Measurements from ENCODE around the gene ZNF587.

- TF ChIP-seq GATA2 (IDR thresholded peaks at IDR 0.05; ENCODE audit: low read depth, low read length) (no peak), GATA3 (IDR thresholded peaks at IDR 0.05; ENCODE audit: low read depth, low read length) (no peak)
These were observed 31.3 kb upstream of the ZNF587 start for GRCh38 chr19:57818378-57818777.
